ENCODE results near the gene HS6ST2.

The HS6ST2 gene

DNA sequence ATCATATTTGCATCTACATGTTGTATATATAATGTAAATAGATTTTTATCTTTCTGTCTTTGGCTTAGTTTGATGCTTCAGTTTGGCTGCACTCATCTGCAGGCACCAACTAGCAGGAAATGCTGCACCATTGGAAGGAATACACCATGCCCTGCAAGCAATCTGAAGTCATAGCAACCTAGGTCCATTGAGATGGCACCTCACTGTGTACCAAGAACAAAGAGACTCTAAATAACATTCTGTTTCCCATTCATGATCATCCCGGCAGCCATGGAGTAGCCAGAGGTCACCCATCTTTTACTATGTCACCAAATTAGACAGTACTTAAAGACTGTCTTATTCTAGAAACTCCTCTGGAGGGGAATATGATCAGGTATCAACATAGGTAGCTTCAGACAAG is 40.8 kb upstream of the HS6ST2 start:
- TF ChIP-seq FOXP2 (optimal IDR thresholded peaks at IDR 0.05; ENCODE audit: borderline replicate concordance, extremely low read depth, extremely low read length, insufficient read depth), result no peak
- TF ChIP-seq POLR2AphosphoS5 (IDR thresholded peaks at IDR 0.05; ENCODE audit: low read depth, low read length), result no peak
- TF ChIP-seq TAF1 (IDR thresholded peaks at IDR 0.05; ENCODE audit: borderline replicate concordance, insufficient read depth, low read length), result no peak
- no peak for TF ChIP-seq SIN3A (IDR thresholded peaks at IDR 0.05; ENCODE audit: borderline replicate concordance, insufficient read depth, low read length)
- TF ChIP-seq, protein P1, sequence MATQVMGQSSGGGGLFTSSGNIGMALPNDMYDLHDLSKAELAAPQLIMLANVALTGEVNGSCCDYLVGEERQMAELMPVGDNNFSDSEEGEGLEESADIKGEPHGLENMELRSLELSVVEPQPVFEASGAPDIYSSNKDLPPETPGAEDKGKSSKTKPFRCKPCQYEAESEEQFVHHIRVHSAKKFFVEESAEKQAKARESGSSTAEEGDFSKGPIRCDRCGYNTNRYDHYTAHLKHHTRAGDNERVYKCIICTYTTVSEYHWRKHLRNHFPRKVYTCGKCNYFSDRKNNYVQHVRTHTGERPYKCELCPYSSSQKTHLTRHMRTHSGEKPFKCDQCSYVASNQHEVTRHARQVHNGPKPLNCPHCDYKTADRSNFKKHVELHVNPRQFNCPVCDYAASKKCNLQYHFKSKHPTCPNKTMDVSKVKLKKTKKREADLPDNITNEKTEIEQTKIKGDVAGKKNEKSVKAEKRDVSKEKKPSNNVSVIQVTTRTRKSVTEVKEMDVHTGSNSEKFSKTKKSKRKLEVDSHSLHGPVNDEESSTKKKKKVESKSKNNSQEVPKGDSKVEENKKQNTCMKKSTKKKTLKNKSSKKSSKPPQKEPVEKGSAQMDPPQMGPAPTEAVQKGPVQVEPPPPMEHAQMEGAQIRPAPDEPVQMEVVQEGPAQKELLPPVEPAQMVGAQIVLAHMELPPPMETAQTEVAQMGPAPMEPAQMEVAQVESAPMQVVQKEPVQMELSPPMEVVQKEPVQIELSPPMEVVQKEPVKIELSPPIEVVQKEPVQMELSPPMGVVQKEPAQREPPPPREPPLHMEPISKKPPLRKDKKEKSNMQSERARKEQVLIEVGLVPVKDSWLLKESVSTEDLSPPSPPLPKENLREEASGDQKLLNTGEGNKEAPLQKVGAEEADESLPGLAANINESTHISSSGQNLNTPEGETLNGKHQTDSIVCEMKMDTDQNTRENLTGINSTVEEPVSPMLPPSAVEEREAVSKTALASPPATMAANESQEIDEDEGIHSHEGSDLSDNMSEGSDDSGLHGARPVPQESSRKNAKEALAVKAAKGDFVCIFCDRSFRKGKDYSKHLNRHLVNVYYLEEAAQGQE (IDR thresholded peaks at IDR 0.05; ENCODE audit: insufficient read depth in 1 of 2, low read depth in 2 of 2, low read length in 2 of 2), result no peak

DNA sequence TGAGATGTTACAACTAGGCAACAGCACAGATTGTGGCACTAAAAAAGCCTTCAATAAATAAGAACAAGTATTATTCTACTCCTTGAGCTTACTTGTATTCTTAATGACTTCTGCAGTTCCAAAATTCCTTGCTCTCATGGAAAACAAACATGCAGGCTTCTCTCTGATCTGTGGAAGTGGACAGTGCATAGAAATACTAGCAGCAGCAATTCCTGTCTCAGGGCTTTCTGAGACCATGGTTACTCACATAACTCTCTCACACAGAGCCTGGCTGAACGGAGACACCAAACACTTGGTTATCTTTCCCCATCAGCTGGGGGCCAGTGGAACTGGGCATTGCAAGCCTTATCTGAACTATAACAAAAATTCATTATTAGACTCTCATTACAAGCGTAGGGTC is 32.4 kb upstream of the HS6ST2 start:
- no peak for TF ChIP-seq SIN3A (IDR thresholded peaks at IDR 0.05; ENCODE audit: borderline replicate concordance, insufficient read depth, low read length)
- TF ChIP-seq POLR2AphosphoS5 (IDR thresholded peaks at IDR 0.05; ENCODE audit: low read depth, low read length), result no peak
- TF ChIP-seq, protein P1 (IDR thresholded peaks at IDR 0.05; ENCODE audit: insufficient read depth in 1 of 2, low read depth in 2 of 2, low read length in 2 of 2), result no peak
- no peak for TF ChIP-seq FOXP2 (optimal IDR thresholded peaks at IDR 0.05; ENCODE audit: borderline replicate concordance, extremely low read depth, extremely low read length, insufficient read depth)
- TF ChIP-seq TAF1 (IDR thresholded peaks at IDR 0.05; ENCODE audit: borderline replicate concordance, insufficient read depth, low read length), result no peak

DNA sequence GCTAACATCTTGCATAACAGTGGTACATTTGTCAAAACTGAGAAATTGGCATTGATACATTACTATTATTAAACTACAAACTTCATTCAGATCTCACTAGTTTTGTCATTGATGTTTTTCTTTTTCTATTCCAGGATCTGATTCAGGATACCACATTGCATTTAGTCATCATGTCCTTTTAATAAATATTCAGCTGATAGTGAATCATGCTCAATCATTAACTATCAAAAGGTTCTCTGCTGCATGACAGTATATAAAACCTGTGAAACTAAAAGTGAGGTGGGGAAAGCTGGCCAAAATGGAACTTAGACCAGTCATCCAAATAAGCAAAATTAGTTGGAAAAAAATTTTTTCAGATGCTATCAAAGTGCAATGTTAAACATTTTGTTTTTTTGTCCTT is 28.1 kb upstream of the HS6ST2 start:
- TF ChIP-seq FOXP2 (optimal IDR thresholded peaks at IDR 0.05; ENCODE audit: borderline replicate concordance, extremely low read depth, extremely low read length, insufficient read depth) (no peak), SIN3A (IDR thresholded peaks at IDR 0.05; ENCODE audit: borderline replicate concordance, insufficient read depth, low read length) (no peak), POLR2AphosphoS5 (IDR thresholded peaks at IDR 0.05; ENCODE audit: low read depth, low read length) (no peak), TAF1 (IDR thresholded peaks at IDR 0.05; ENCODE audit: borderline replicate concordance, insufficient read depth, low read length) (no peak)
- TF ChIP-seq, protein P1 (IDR thresholded peaks at IDR 0.05; ENCODE audit: insufficient read depth in 1 of 2, low read depth in 2 of 2, low read length in 2 of 2), result no peak

DNA sequence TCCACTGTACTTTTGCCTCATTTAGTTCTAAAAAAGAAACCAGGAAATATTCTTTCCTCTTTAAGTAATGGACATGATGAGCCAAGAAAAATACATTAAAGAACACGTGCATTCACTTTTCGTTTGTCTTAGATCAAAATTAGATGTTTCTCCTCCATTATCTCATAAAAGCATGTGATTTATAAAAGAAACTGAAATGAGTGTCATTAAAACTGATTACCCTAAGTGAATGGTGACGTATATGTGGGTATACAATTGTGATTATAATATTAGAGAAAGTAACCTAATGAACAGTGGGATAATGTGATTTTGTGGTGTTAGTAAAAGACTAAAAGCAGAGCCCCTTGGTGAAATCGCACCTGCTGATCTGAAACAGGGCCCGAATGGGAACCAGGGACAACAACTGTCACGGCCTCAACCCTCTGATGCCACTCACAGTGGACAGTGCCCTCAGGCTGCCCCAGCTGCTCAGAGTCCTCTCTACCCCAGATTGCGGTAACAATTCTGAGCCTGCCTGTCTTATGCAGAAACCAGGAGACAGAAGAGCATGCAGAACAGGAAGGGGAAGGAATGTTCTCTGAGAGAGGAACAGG is 25.7 kb upstream of the HS6ST2 start:
- TF ChIP-seq, protein P1 (IDR thresholded peaks at IDR 0.05; ENCODE audit: insufficient read depth in 1 of 2, low read depth in 2 of 2, low read length in 2 of 2), result no peak
- TF ChIP-seq POLR2AphosphoS5 (IDR thresholded peaks at IDR 0.05; ENCODE audit: low read depth, low read length) (no peak), SIN3A (IDR thresholded peaks at IDR 0.05; ENCODE audit: borderline replicate concordance, insufficient read depth, low read length) (no peak), FOXP2 (optimal IDR thresholded peaks at IDR 0.05; ENCODE audit: borderline replicate concordance, extremely low read depth, extremely low read length, insufficient read depth) (no peak), TAF1 (IDR thresholded peaks at IDR 0.05; ENCODE audit: borderline replicate concordance, insufficient read depth, low read length) (no peak)

All from PFSK-1 (cell line).